DOHH2 (cell line): Measurements from ENCODE around the gene ZSWIM1.

ENCODE experiments used
- EZH2phosphoT487 ChIP-seq: fragments of 200-600 bp; sonication (generic); IDR thresholded peaks from 2 replicates; pipeline ENCODE4 v1.6.1; 2017; ENCODE audit warnings: borderline replicate concordance, mild to moderate bottlenecking, antibody characterized with exemption, low read length, moderate library complexity, mixed read lengths
- TF ChIP-seq, protein P1 (sequence below): fragments of 200-600 bp; sonication (generic); IDR thresholded peaks from one replicate; pipeline ENCODE4 v1.5.1; 2014; ENCODE audit warnings: antibody characterized with exemption, mild to moderate bottlenecking, low read depth, low read length; ENCODE audit not compliant: poor library complexity, severe bottlenecking

DNA sequence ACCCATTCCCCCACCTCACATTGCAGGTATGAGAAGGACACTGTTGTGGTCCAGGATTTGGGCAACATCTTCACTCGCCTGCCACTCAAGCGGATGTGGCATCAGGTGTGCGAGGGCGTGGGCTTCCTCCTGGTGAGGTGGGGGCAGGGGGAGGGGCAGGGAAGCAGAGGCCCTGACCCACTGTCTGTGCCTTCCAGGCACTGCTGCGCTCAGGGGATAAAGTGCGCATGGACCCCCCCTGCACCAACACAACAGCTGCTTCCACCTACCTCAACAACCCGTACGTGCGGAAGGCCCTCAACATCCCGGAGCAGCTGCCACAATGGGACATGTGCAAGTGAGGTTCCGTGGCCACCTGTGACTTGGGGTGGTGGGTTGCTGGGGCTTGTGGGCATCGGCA is 13.8 kb downstream of the ZSWIM1 start:
- TF ChIP-seq, protein P1, sequence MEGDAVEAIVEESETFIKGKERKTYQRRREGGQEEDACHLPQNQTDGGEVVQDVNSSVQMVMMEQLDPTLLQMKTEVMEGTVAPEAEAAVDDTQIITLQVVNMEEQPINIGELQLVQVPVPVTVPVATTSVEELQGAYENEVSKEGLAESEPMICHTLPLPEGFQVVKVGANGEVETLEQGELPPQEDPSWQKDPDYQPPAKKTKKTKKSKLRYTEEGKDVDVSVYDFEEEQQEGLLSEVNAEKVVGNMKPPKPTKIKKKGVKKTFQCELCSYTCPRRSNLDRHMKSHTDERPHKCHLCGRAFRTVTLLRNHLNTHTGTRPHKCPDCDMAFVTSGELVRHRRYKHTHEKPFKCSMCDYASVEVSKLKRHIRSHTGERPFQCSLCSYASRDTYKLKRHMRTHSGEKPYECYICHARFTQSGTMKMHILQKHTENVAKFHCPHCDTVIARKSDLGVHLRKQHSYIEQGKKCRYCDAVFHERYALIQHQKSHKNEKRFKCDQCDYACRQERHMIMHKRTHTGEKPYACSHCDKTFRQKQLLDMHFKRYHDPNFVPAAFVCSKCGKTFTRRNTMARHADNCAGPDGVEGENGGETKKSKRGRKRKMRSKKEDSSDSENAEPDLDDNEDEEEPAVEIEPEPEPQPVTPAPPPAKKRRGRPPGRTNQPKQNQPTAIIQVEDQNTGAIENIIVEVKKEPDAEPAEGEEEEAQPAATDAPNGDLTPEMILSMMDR, result no peak
- TF ChIP-seq EZH2phosphoT487, result no peak
